ENCODE data around the gene KIFC1.

KIFC1 gene

DNA sequence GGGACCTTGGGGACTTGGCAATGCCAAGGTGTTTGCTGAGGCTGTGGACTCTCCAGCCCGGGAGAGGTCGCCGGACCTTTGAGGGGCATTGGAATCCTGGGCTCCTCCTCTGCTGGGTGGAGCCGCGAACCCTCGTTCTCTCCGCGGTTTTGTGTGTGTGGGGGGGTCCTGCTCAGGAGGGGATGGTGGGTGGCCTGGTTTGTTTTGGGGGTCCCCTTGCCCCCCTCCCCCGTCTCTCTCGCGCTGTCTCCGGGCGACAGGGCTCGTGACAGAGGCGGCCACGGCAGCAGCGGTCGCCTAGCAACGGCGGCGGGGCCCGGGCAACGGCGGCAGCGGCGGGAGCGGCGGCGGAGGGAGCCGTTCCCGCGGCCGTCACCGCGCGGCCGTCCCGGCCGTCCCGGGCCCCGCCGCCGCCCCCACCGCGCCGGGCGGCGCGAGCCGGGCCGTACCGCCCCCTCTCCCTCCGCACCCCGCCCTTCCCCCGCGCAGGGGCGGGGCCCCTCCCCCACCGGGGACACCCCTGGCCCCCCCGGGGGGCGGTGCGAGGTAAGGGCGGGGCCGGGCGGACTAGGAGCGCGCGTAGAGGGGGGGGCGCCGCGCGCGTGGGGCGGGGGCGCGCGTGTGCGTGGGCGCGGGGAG lies 36.1 kb downstream of the KIFC1 start:
- DNase-seq, result peak in 3 of 5 donors; percentile 47 to 69 (median 55)

DNA sequence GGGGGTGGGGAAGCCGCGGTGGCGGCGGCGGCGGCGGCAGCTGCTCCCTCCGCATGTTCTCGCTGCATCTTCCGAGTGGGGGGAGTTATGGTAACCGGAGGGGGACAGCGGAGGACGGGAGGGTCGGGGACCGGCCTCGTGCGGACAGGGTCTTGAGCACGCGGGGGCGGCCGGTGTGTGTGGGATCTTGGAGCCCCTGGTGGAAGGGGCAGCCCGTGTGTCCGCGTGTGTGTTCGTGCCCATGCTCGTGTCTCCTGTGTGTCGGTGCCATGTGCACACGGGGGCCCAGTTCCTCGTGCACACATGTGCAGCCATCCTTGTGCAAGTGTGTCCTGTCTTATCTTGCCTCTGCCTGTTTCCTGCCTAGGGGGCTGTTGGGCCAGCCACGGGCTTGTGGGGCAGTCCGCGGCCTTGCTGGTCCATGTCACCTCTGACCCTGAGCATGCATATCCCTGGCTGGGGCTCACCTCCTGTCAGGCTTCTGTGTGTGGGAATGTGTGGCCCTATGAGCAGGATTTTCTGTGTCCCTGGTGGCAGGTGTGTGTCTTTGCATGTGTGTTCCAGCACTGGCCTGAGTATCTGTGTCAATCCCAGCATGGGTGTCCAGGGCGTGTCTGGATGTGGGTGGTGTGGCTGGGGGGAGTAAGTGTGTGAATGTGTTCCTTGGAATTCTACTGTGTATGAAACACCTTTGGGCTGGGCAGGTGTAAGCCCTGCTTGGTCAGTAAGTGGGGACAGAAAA lies 36.8 kb downstream of the KIFC1 start:
- DNase-seq, result peak in 1 of 5 donors; percentile 48

- no peak for DNase-seq
Observed at GRCh38 chr6:33428966-33429749, 37.5 kb downstream of the KIFC1 start.

- peak in 1 of 5 donors; percentile 52 for DNase-seq
Observed at GRCh38 chr6:33429750-33430052, 38.1 kb downstream of the KIFC1 start.

GRCh38 chr6:33430334-33430733 lies 38.7 kb downstream of the KIFC1 start:
- peak in 1 of 5 donors; percentile 54 for DNase-seq

GRCh38 chr6:33430991-33431879 lies 39.6 kb downstream of the KIFC1 start:
- DNase-seq, result peak; percentile 60 to 82 (median 76)

DNA sequence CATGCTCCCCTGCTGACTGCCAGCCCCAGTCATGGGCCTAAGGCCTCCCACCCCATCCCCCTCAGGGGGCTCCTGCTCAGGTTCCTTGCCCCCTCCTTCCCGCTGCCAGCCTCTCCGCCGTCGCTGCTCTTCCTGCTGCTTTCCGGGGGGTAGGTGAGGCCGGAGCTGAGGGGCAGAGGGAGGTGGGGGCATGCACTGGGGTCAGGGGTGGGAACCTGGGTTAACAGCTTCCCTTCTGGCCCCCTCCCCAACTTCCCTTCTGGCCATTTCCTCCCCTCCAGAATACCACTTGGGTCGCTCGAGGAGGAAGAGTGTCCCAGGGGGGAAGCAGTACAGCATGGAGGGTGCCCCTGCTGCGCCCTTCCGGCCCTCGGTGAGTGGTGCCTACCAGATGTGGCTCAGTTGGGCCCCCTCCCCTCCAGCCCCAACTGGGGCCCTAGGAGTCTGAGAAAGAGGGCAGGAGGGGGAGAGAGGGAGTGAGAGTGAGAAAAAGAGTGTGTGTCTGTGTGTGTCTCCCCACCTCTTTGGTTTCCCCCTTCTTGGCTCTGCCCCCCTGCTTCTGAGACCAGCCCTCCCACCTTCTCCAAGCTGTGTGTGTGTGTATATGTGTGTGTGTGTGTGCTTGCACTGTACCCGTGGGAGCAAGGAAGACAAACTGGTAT lies 40.4 kb downstream of the KIFC1 start:
- DNase-seq, result no peak

DNA sequence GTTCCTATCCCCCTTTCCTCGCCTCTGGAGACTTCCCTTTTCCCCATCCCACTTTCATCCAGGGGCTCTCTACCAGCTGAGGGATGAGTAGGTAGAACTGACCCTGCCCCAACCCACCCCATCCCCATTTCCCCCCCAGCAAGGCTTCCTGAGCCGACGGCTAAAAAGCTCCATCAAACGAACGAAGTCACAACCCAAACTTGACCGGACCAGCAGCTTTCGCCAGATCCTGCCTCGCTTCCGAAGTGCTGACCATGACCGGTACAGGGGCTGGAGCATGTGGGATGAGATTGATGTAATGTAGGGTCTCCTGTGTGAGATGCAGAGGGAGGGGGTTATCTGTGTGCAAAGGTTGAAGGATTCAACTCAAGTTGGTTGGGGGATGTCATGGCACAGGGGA lies 40.9 kb downstream of the KIFC1 start:
- no peak for DNase-seq

DNA sequence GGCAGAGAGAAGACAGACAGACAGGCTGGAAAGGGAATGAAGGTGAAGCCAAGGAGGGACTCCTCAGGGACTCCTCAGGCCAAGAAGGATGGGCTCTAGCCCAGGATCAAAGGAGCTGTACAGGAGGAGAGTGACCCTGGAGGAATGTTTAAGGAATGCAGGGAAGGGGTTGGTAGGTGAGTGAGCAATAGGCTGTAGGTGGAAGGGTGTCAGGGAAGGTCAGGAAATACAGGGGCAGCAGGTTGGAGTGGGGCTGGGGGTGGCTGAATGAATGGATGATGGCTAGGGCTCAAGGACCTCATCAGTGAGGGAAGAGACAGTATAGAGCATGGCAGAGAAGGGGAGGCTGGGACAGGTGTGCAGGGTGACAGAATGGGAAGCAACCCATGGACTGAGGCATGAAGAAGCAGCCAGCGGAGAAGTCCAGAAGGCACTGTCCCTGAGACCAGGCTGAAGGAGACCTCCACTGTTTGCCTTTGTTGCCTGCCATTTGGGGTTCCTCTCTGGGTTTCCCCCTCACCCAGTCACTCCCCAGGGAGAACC lies 41.4 kb downstream of the KIFC1 start:
- DNase-seq, result no peak

GRCh38 chr6:33433544-33434191 lies 42.0 kb downstream of the KIFC1 start:
- DNase-seq, result no peak

GRCh38 chr6:33434961-33435360 lies 43.3 kb downstream of the KIFC1 start:
- DNase-seq, result no peak

DNA sequence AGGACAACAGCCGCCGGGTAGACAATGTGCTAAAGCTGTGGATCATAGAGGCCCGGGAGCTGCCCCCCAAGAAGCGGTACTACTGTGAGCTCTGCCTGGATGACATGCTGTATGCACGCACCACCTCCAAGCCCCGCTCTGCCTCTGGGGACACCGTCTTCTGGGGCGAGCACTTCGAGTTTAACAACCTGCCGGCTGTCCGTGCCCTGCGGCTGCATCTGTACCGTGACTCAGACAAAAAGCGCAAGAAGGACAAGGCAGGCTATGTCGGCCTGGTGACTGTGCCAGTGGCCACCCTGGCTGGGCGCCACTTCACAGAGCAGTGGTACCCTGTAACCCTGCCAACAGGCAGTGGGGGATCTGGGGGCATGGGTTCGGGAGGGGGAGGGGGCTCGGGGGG lies 46.0 kb downstream of the KIFC1 start:
- no peak for DNase-seq

DNA sequence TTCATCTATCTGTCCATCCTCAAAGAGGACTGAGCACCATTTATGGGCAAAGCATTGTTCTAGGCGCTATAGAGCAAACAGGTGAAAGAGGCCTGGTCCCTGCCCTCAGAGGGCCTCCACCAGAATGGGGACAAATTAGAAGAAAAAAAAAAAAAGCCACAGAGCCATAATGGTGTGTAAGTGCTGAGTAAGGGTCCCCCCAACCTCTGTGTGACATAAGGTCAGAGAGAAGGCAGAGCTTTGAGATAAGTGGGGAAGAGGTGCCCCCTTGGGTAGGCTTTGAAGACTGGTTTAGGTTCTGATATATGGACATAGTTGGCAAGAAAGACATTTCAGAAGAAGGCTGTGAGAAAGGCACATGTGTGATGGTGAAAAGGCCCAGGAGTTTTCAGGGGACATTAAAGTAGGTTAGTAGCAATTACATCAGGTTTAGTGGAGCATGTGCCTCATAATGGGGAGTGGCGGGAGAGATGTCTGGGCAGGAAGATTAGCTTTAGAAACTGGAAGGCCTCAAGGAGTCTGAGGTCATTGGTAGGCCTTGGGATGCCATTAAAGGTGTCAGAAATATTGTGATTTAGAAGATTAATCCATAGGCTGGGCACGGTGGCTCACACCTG lies 47.5 kb downstream of the KIFC1 start:
- no peak for DNase-seq

DNA sequence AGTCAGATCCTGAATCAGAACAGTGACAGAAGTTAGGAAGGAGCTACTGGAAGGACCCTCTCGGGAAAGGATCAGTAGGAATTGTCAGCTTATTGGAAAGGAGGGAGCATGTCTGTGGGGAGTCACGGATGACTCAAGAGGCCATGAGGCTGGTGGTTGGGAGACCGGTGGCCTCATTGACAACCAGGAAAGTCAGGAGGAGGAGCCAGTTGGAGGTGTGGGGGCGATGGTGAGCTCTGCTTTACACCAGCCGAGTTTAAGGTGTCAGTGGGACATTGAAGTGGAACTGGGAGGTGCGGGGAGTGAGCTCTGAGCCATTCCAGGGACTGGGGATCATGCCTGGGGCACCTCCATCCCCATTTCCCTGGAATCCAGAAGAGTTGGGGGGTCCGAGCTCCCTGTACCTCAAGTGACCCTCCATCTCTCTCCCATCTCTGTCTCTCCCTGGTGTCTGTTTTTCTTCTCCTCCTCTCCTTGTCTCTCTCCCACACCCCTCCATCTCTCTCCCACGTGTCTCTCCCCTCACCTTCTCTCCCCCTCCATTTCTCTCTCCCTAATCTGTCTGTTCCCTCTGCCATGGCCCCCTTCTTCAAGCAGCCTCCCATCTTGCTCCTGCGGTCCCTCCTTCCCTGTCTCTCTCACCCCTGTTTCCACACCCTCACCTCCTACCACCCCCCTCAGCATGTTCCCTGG lies 48.5 kb downstream of the KIFC1 start:
- no peak for DNase-seq

DNA sequence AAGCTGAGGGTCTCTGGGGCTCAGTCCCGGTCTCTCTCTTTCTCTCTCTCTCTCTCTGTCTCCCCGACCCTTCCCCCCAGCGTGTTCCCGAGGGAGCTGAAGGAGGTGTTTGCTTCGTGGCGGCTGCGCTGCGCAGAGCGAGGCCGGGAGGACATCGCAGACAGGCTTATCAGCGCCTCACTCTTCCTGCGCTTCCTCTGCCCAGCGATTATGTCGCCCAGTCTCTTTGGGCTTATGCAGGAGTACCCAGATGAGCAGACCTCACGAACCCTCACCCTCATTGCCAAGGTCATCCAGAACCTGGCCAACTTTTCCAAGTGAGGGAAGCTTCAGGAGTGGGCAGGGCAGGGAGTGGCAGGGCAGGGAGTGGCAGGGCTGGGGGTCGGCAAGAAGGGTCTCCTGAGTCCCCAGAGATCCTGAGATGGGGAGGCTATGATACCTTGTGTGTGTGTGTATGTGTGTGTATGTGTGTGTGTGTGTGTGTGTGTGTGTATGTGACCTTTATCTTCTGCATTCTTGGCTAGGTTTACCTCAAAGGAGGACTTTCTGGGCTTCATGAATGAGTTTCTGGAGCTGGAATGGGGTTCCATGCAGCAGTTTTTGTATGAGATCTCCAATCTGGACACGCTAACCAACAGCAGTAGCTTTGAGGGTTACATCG lies 49.2 kb downstream of the KIFC1 start:
- no peak for DNase-seq

- no peak for DNase-seq
Observed at GRCh38 chr6:33441457-33441856, 49.8 kb downstream of the KIFC1 start.

DNA sequence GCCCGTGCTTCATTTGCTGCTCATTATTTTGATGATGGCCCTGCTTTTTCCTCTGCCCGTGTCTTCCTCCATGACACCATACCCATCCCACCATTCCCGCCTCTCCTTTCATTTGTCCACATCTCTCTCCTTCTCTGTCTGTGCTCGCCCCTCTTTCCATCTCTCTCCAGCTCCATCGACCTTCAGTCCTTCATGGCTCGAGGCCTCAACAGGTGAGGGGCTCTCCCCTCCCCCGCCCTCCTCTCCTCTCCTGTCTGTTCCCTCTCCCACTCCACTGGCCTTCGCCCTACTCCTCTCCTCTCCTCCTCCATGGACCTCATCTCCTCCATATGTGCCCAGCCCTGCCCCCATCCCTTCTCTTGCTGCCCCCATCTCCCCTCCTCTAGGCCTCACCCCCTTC lies 50.7 kb downstream of the KIFC1 start:
- DNase-seq, result no peak

DNA sequence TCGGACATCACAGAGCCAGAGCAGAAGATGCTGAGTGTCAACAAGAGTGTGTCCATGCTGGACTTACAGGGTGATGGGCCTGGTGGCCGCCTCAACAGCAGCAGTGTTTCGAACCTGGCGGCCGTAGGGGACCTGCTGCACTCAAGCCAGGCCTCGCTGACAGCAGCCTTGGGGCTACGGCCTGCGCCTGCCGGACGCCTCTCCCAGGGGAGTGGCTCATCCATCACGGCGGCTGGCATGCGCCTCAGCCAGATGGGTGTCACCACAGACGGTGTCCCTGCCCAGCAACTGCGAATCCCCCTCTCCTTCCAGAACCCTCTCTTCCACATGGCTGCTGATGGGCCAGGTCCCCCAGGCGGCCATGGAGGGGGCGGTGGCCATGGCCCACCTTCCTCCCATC lies 51.4 kb downstream of the KIFC1 start:
- DNase-seq, result no peak

DNA sequence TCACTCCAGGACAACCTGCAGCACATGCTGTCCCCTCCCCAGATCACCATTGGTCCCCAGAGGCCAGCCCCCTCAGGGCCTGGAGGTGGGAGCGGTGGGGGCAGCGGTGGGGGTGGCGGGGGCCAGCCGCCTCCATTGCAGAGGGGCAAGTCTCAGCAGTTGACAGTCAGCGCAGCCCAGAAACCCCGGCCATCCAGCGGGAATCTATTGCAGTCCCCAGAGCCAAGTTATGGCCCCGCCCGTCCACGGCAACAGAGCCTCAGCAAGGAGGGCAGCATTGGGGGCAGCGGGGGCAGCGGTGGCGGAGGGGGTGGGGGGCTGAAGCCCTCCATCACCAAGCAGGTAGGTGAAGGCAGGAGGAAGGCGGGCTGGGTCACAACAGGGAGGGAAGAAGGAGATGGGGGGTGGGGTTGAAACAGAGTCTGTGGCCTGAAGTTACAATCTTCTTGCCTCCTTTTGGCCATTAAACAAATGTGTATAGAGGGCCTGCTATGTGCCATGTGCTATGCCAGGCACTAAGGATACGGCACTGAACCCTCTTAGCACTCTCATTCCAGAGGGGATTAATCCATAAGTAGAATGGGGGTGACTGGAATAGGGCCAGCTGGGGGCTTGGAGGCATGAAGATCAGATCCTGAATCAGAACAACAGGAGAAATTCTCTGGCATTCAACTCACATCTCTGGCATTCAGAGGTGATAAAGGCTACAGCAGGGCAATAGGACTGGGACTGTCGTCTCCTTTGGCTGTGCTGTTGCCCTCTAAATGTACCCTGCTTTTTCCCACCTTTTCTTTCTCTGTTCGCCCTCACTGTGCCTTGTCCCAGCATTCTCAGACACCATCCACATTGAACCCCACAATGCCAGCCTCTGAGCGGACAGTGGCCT lies 52.2 kb downstream of the KIFC1 start:
- no peak for DNase-seq

All from T-helper 1 cell (primary cell).